ENCODE measurements around the gene ZDHHC17.

Gene ZDHHC17

GRCh38 chr12:76898442-76898841, 134.5 kb downstream of the ZDHHC17 start:
- no peak overlapping the region for H3K27ac Mint-ChIP-seq
- no peak overlapping the region for H3K4me3 Mint-ChIP-seq
- no peaks in the 10 kb centered on the region for H3K36me3 Mint-ChIP-seq (ENCODE audit: insufficient read depth)
- DNase-seq, result no peak
- no peak for ATAC-seq (replicated peaks)
- H3K27me3 Mint-ChIP-seq, result peaks cover 0 to 33% of the 10 kb centered on the region in 2 donors
- peaks cover 2 to 6% of the 10 kb centered on the region in 2 donors for H3K4me1 Mint-ChIP-seq (ENCODE audit: low read depth in 2 of 2)
- no peaks in the 10 kb centered on the region for H3K9me3 Mint-ChIP-seq

- no peak for ATAC-seq (replicated peaks)
- peaks cover 2 to 6% of the 10 kb centered on the region in 2 donors for H3K4me1 Mint-ChIP-seq (ENCODE audit: low read depth in 2 of 2)
- H3K27ac Mint-ChIP-seq, result no peak overlapping the region
Measured at GRCh38 chr12:76899522-76899921, 135.6 kb downstream of the ZDHHC17 start.

GRCh38 chr12:76901628-76902380, 137.9 kb downstream of the ZDHHC17 start:
- Mint-ChIP-seq H3K4me3 (no peak overlapping the region), H3K36me3 (ENCODE audit: insufficient read depth) (no peaks in the 10 kb centered on the region), H3K4me1 (ENCODE audit: low read depth in 2 of 2) (peaks cover 2 to 6% of the 10 kb centered on the region in 2 donors), H3K27me3 (peaks cover 0 to 11% of the 10 kb centered on the region in 2 donors), H3K9me3 (no peaks in the 10 kb centered on the region), H3K27ac (no peak overlapping the region)
- DNase-seq, result no peak
- no peak for ATAC-seq (replicated peaks)

More at GRCh38 chr12:76899522-76899921, 135.6 kb downstream of the ZDHHC17 start:
- no peak for DNase-seq
- Mint-ChIP-seq H3K9me3 (no peaks in the 10 kb centered on the region), H3K36me3 (ENCODE audit: insufficient read depth) (no peaks in the 10 kb centered on the region), H3K27me3 (peaks cover 0 to 33% of the 10 kb centered on the region in 2 donors), H3K4me3 (no peak overlapping the region)

Data from effector memory CD8-positive, alpha-beta T cell (primary cell).